ENCODE data around the gene ANKFY1. TPM values are rescaled to one million over a fixed set of nuclear protein-coding genes. Genes with fewer than 3 reads are reported as not detected.

ANKFY1 gene
- polyA plus RNA-seq, 3 donors, result 13.5 to 46.1 (median 21.7) TPM

- no peaks in the 10 kb centered on the region for H3K27me3 Mint-ChIP-seq (ENCODE audit: low read depth in 3 of 3)
- peak overlapping the region in 3 of 7 donors; percentile 26 to 39 (median 33) for H3K27ac Mint-ChIP-seq
- H3K4me1 Mint-ChIP-seq, result no peaks in the 10 kb centered on the region
- Histone ChIP-seq H3K27me3 (ENCODE audit: control insufficient read depth in 2 of 2, insufficient read depth in 2 of 2, low read length in 2 of 2) (no peaks in the 10 kb centered on the region), H3K4me2 (replicated peaks; ENCODE audit: extremely low read depth, low read length, poor library complexity, severe bottlenecking) (no peak overlapping the region), H3K4me1 (ENCODE audit: control insufficient read depth in 1 of 2, insufficient read depth in 2 of 2, low read length in 2 of 2) (no peaks in the 10 kb centered on the region), H3K4me3 (replicated peaks in 1 of 3; ENCODE audit: low read depth in 2 of 3, low read length in 3 of 3) (no peak overlapping the region), H3K36me3 (replicated peaks in 1 of 2; ENCODE audit: control insufficient read depth in 1 of 2, insufficient read depth in 2 of 2, low read length in 2 of 2) (peaks cover 86 to 95% of the 10 kb centered on the region in 2 donors), H3K79me2 (ENCODE audit: insufficient read depth, low read length) (peaks cover 13% of the 10 kb centered on the region), H3K9ac (ENCODE audit: insufficient read depth, low read length, poor library complexity, severe bottlenecking) (no peak overlapping the region), H3K9me3 (replicated peaks in 1 of 2; ENCODE audit: control insufficient read depth in 1 of 2, insufficient read depth in 1 of 2, low read length in 2 of 2) (no peaks in the 10 kb centered on the region), H2AFZ (ENCODE audit: insufficient read depth, low read depth, low read length, poor library complexity, severe bottlenecking) (no peak overlapping the region), H4K20me1 (ENCODE audit: insufficient read depth, low read length) (peaks cover 81% of the 10 kb centered on the region), H3K27ac (ENCODE audit: low read depth in 1 of 2, low read length in 2 of 2) (no peak overlapping the region)
- DNase-seq, result no peak
- peaks cover 64 to 91% of the 10 kb centered on the region in 2 donors for H3K36me3 Mint-ChIP-seq
- TF ChIP-seq CTCF (IDR thresholded peaks at IDR 0.05), result no peak
- WGBS (ENCODE audit: insufficient coverage), result 72% methylated on average over 4 of the region's 4 CpGs
- no peaks in the 10 kb centered on the region for H3K9me3 Mint-ChIP-seq
- no peak overlapping the region for H3K4me3 Mint-ChIP-seq
- intact Hi-C loops (cut with micrococcal nuclease), result no loop called here
Measured at GRCh38 chr17:4119299-4119698, 144.5 kb downstream of the ANKFY1 start.

DNA sequence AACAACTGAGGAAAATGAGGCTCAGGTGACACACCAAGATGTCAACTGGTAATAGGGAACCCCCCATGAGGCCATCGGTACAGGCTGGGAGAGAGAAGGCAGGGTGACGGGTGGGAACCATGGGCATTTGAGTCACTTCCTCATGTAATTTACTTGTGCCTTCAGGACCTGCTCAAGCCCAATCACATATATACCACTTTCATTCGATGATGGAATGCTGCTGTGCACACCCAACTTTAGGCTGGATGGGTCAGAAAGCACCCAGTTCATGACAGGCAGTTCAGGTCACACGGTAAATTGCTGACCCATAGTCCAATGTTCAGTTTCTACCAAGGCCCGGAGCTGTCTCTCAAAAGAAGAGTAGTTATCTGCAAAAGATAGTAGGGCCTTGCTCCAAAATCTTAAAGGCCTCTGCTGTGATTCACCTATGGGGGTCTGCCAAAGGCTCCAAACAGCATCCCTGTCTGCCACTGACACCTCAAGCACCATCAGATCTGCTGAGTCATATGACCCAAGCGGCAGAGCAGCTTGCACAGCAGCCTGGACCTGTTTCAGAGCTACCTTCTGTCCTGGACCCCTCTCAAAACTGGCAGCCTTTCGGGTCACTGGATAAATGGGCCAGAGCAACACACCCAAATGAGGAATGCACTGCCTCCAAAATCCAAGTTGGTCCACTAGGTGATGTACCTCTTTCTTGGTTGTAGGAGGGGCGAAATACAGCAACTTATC is 145.6 kb downstream of the ANKFY1 start:
- H3K9me3 ChIP-seq (replicated peaks in 1 of 2; ENCODE audit: control insufficient read depth in 1 of 2, insufficient read depth in 1 of 2, low read length in 2 of 2), result no peaks in the 10 kb centered on the region
- H3K36me3 ChIP-seq (replicated peaks in 1 of 2; ENCODE audit: control insufficient read depth in 1 of 2, insufficient read depth in 2 of 2, low read length in 2 of 2), result peaks cover 87 to 96% of the 10 kb centered on the region in 2 donors
- no peak overlapping the region for H3K4me2 ChIP-seq (replicated peaks; ENCODE audit: extremely low read depth, low read length, poor library complexity, severe bottlenecking)
- H3K4me3 Mint-ChIP-seq, result no peak overlapping the region
- no peaks in the 10 kb centered on the region for H3K27me3 ChIP-seq (ENCODE audit: control insufficient read depth in 2 of 2, insufficient read depth in 2 of 2, low read length in 2 of 2)
- H3K9me3 Mint-ChIP-seq, result no peaks in the 10 kb centered on the region
- H3K9ac ChIP-seq (ENCODE audit: insufficient read depth, low read length, poor library complexity, severe bottlenecking), result no peak overlapping the region
- H3K27ac ChIP-seq (ENCODE audit: low read depth in 1 of 2, low read length in 2 of 2), result peak overlapping the region in 1 of 2 donors; percentile 59
- no peak overlapping the region for H2AFZ ChIP-seq (ENCODE audit: insufficient read depth, low read depth, low read length, poor library complexity, severe bottlenecking)
- H3K4me1 ChIP-seq (ENCODE audit: control insufficient read depth in 1 of 2, insufficient read depth in 2 of 2, low read length in 2 of 2), result no peaks in the 10 kb centered on the region
- no peaks in the 10 kb centered on the region for H3K4me1 Mint-ChIP-seq
- H3K27ac Mint-ChIP-seq, result peak overlapping the region in 5 of 7 donors; percentile 39 to 82 (median 61)
- intact Hi-C loops (cut with micrococcal nuclease), result no loop called here
- peaks cover 5% of the 10 kb centered on the region for H3K79me2 ChIP-seq (ENCODE audit: insufficient read depth, low read length)
- DNase-seq, result peak in 1 of 3 donors; percentile 53
- no peak for TF ChIP-seq CTCF (IDR thresholded peaks at IDR 0.05)
- no peak overlapping the region for H3K4me3 ChIP-seq (replicated peaks in 1 of 3; ENCODE audit: low read depth in 2 of 3, low read length in 3 of 3)
- H4K20me1 ChIP-seq (ENCODE audit: insufficient read depth, low read length), result peaks cover 80% of the 10 kb centered on the region
- WGBS (ENCODE audit: insufficient coverage), result 94% methylated on average over 4 of the region's 8 CpGs
- H3K36me3 Mint-ChIP-seq, result peaks cover 66 to 91% of the 10 kb centered on the region in 2 donors
- no peaks in the 10 kb centered on the region for H3K27me3 Mint-ChIP-seq (ENCODE audit: low read depth in 3 of 3)
